A673 (cell line): Measurements from ENCODE around the gene CCBE1.

Experiments used
- EZH2 ChIP-seq: fragments of 200-600 bp; sonication (generic); IDR thresholded peaks from 2 replicates; pipeline ENCODE4 v1.6.1; 2017; ENCODE audit warnings: borderline replicate concordance, low read depth, mild to moderate bottlenecking, mixed read lengths, antibody characterized with exemption, low read length; ENCODE audit not compliant: poor library complexity, severe bottlenecking
- TF ChIP-seq, protein P1 (sequence below): fragments of 300-800, 200-600 bp; sonication (generic); conservative IDR thresholded peaks from 2 replicates; pipeline ENCODE4 v1.5.1; 2017; ENCODE audit warnings: low read depth, mild to moderate bottlenecking, antibody characterized with exemption, low read length, moderate library complexity, mixed read lengths

DNA sequence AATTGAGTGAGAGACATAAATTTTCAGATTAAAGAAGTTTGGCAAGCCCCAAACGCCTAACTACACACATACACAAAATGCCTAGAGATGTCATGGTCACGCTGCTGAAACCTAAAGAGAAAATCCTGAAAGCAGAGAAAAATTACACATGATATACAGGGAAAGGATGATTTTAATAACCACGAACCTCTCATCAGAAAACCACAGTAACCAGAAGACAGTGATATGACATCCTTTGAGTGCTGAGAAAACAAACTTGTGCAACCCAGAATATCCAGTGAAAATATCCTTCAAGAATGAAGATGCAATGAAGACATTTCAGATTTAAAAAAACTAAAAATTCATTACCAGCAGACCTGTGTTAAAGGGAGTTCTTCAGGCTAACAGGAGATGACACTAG, 215.8 kb downstream of the CCBE1 start:
- TF ChIP-seq, protein P1, sequence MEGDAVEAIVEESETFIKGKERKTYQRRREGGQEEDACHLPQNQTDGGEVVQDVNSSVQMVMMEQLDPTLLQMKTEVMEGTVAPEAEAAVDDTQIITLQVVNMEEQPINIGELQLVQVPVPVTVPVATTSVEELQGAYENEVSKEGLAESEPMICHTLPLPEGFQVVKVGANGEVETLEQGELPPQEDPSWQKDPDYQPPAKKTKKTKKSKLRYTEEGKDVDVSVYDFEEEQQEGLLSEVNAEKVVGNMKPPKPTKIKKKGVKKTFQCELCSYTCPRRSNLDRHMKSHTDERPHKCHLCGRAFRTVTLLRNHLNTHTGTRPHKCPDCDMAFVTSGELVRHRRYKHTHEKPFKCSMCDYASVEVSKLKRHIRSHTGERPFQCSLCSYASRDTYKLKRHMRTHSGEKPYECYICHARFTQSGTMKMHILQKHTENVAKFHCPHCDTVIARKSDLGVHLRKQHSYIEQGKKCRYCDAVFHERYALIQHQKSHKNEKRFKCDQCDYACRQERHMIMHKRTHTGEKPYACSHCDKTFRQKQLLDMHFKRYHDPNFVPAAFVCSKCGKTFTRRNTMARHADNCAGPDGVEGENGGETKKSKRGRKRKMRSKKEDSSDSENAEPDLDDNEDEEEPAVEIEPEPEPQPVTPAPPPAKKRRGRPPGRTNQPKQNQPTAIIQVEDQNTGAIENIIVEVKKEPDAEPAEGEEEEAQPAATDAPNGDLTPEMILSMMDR, result no peak
- no peak for TF ChIP-seq EZH2
